Erythroblast (primary cell): Measurements from ENCODE around the gene KLHDC7B.
"Not testable (repeated sequence)": the region's sequence is repeated elsewhere in the genome, so short reads cannot be mapped to it uniquely, and the experiment has no call there.

ENCODE experiments used
- DNase-seq, 2 experiments: peaks; one replicate each; lab custom pipeline; 2025; lab: John Stamatoyannopoulos, UW
- GATA1 ChIP-seq: IDR thresholded peaks from 2 replicates; pipeline ENCODE4 v1.6.1; 2011; ENCODE audit warnings: low read depth, mild to moderate bottlenecking, control low read depth, low read length, moderate library complexity
- POLR2A ChIP-seq: IDR thresholded peaks from 2 replicates; pipeline ENCODE4 v1.6.1; 2011; ENCODE audit warnings: mild to moderate bottlenecking, low read length

The KLHDC7B gene

GRCh38 chr22:50529897-50530579, 15.7 kb upstream of the KLHDC7B start, which contains the start of gene TYMP:
Gene TYMP (minus strand): TSS chr22:50530012. CDS start chr22:50529709, 303 bp downstream.
- TF ChIP-seq POLR2A (peak; percentile 39), GATA1 (no peak)
- DNase-seq = peak; percentile 67 to 72

- no peak for DNase-seq
- TF ChIP-seq POLR2A (no peak), GATA1 (no peak)
These were observed 15.2 kb upstream of the KLHDC7B start for GRCh38 chr22:50530580-50530876.

- peak; percentile 71 to 77 for DNase-seq
- TF ChIP-seq GATA1 = no peak
- peak; percentile 36 for TF ChIP-seq POLR2A
These were observed 14.7 kb upstream of the KLHDC7B start for GRCh38 chr22:50530877-50531545.

GRCh38 chr22:50531546-50531961, 14.1 kb upstream of the KLHDC7B start:
- peak; percentile 28 to 46 for DNase-seq

GRCh38 chr22:50531962-50532674, 13.6 kb upstream of the KLHDC7B start:
- DNase-seq = no peak

More at GRCh38 chr22:50531546-50531961, 14.1 kb upstream of the KLHDC7B start:
- TF ChIP-seq POLR2A = no peak
- no peak for TF ChIP-seq GATA1

GRCh38 chr22:50532824-50533796, 12.6 kb upstream of the KLHDC7B start:
- DNase-seq = peak in 1 of 2 experiments; percentile 23
- TF ChIP-seq GATA1 (no peak), POLR2A (no peak)

More at GRCh38 chr22:50531962-50532674, 13.6 kb upstream of the KLHDC7B start:
- TF ChIP-seq GATA1 = no peak
- no peak for TF ChIP-seq POLR2A

- DNase-seq = not testable (repeated sequence)
These were observed 11.6 kb upstream of the KLHDC7B start for GRCh38 chr22:50533856-50534711.

- no peak for TF ChIP-seq GATA1
- TF ChIP-seq POLR2A = no peak
- DNase-seq = no peak
These were observed 10.6 kb upstream of the KLHDC7B start for GRCh38 chr22:50535113-50535512.

GRCh38 chr22:50536226-50536625, 9.5 kb upstream of the KLHDC7B start:
- no peak for TF ChIP-seq GATA1
- no peak for TF ChIP-seq POLR2A
- no peak for DNase-seq

GRCh38 chr22:50537765-50538164, 7.9 kb upstream of the KLHDC7B start:
- TF ChIP-seq GATA1 (no peak), POLR2A (no peak)
- DNase-seq = no peak

GRCh38 chr22:50540381-50540780, 5.3 kb upstream of the KLHDC7B start:
- no peak for TF ChIP-seq GATA1
- TF ChIP-seq POLR2A = no peak
- no peak for DNase-seq

GRCh38 chr22:50541667-50542026, 4.1 kb upstream of the KLHDC7B start:
- DNase-seq = peak in 1 of 2 experiments; percentile 68

- DNase-seq = no peak
- TF ChIP-seq POLR2A (no peak), GATA1 (no peak)
These were observed 3.2 kb upstream of the KLHDC7B start for GRCh38 chr22:50542416-50542927.
